Ovary (tissue), 9 donors: ENCODE data around the gene DLEC1. TPM values are rescaled to one million over a fixed set of nuclear protein-coding genes. Genes with fewer than 3 reads are reported as not detected.

Source experiments
- DNase-seq, 5 donors: peaks; one replicate each; pipeline ENCODE4 v3.0.0-alpha.2; 2019 to 2020
- H3K27ac ChIP-seq, 2 donors: fragments of 200-600 bp; one replicate each; pipeline versions ENCODE4 v1.5.1 to v1.8.0; 2019 to 2022
- H3K27me3 ChIP-seq: fragments of 200-600 bp; one replicate; pipeline ENCODE4 v1.8.0; 2022
- H3K36me3 ChIP-seq: fragments of 200-600 bp; sonication (generic); one replicate; pipeline ENCODE4 v1.5.1; 2019
- H3K4me1 ChIP-seq: one replicate; pipeline ENCODE4 v1.8.1; 2013; ENCODE audit warnings: mild to moderate bottlenecking, moderate library complexity; ENCODE audit not compliant: insufficient read depth
- H3K4me3 ChIP-seq: fragments of 200-600 bp; sonication (generic); one replicate; pipeline ENCODE4 v1.5.1; 2017
- H3K9me3 ChIP-seq, 2 donors: fragments of 200-600 bp in 1 of 2; sonication (generic) in 1 of 2; one replicate each; pipeline versions ENCODE4 v1.5.1 to v1.8.1; 2013 to 2019; ENCODE audit warnings: mild to moderate bottlenecking in 1 of 2, moderate library complexity in 1 of 2
- EP300 ChIP-seq: sonication (generic); formaldehyde crosslinking; IDR thresholded peaks from one replicate; pipeline ENCODE4 v1.6.1; 2017; ENCODE audit warnings: antibody characterized with exemption
- POLR2A ChIP-seq: fragments of 450-650 bp; IDR thresholded peaks from one replicate; pipeline ENCODE4 v1.6.1; 2017; ENCODE audit warnings: antibody characterized with exemption, mild to moderate bottlenecking, moderate library complexity
- WGBS, 3 donors: extraction: QIAGEN DNeasy Blood & Tissue Kit in 1 of 3; methylation state at CpG; one replicate each; pipeline versions ENCODE4 v1.1.5 to v1.1.7; 2013 to 2017; 5-methylcytosine and 5-hydroxymethylcytosine counted together
- intact Hi-C, 4 donors: fragments of 100-400 bp; cut with DNase I; formaldehyde crosslinking; loops; one replicate each; pipeline versions ENCODE4 v1.11.0 to v1.15.1; 2022 to 2023
- polyA plus RNA-seq, 2 donors: library from polyadenylated mRNA; stranded (reverse); fragments of 200-250 nt in 1 of 2; fragments of 350-450 nt in 1 of 2; fragmentation: Illumina TruSeq in 1 of 2; extraction: RNeasy Lipid Tissue Mini Kit (QIAGEN cat#74804) in 1 of 2; gene quantifications; one replicate each; pipeline ENCODE4 v1.2.3, GENCODE V29; 2013 to 2014
- total RNA-seq, 7 donors: library from RNA; depleted of rRNA in 2 of 7; stranded (reverse); fragments of >200 nt in 2 of 7; fragmentation: NEBNext Ultra II Directional in 3 of 7; extraction: Animal tissue kit (Norgen Biotek cat#: 25700) in 3 of 7; gene quantifications; one replicate each; pipeline versions ENCODE4 v1.1.0 to v1.2.4, GENCODE V29; 2016 to 2023
- TF ChIP-seq, protein P1 (sequence below), 3 donors: fragments of 450-650 bp in 2 of 3; fragments of 200-600 bp in 1 of 3; IDR thresholded peaks; one replicate each; pipeline versions ENCODE4 v1.5.1 to v1.8.0; 2016 to 2022; ENCODE audit warnings: antibody characterized with exemption in 3 of 3, mild to moderate bottlenecking in 1 of 3
- donor health status: DM: no; HTN: no; CAD: no; lungs with moderate emphysema.
- donor health status: DM: no; HTN: no; CAD: no.
- donor health status: Bipolar disorder and iron deficiency.
- donor health status: DM: yes; HTN: yes; CAD: no.
- donor health status: DM: no; HTN: no; CAD: no.
- donor health status: DM: yes; HTN: yes; CAD: no.

DLEC1 gene
- total and polyA plus RNA-seq, 9 donors = 0.93 to 23.8 (median 3.0) TPM

DNA sequence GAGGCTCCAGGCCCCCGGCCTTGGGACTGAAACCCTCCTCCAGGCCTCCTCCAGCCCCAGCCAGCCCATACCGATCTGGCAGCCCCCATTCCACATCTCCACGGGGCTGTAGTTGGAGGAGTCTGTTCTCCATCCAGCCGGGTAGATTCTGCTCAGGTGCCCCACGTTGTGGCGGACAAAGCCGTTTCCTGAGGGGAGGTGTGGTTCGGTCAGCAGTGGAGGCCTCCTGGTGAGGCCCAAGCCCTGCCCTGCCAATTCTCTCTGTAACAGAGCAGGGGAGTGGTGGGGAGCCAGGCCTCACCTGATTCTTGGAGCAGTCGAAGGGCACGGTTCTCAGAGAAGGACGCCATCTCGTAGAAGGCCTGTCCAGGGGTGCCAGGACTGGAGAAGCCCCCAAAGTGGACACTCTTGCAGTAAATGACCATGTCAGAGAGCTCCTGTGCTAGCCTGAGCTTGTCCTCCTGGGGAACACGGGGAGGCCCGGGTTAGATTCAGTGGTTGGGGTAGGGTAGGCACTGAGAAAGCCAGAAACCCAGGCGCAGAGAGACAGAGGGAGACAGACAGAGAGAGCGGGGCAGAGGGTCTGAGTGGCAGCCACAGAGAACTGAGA is 29.9 kb upstream of the DLEC1 start:
- no peak overlapping the region for H3K27ac ChIP-seq
- intact Hi-C loops = loop anchor here in 2 of 4 donors (10.0 kb wide), 2 partner anchors 126 to 154 kb away; partner anchors contain the start of genes ACAA1 (in 1 of the 2) and MYD88 (in 1 of the 2)
- no peaks in the 10 kb centered on the region for H3K36me3 ChIP-seq
- no peak overlapping the region for H3K4me3 ChIP-seq
- 68 to 78% (median 74%) methylated on average over 16 of the region's 16 CpGs for WGBS, 3 donors
- no peak for DNase-seq
- H3K9me3 ChIP-seq = no peaks in the 10 kb centered on the region
- TF ChIP-seq EP300 (no peak), POLR2A (no peak)
- TF ChIP-seq, protein P1, sequence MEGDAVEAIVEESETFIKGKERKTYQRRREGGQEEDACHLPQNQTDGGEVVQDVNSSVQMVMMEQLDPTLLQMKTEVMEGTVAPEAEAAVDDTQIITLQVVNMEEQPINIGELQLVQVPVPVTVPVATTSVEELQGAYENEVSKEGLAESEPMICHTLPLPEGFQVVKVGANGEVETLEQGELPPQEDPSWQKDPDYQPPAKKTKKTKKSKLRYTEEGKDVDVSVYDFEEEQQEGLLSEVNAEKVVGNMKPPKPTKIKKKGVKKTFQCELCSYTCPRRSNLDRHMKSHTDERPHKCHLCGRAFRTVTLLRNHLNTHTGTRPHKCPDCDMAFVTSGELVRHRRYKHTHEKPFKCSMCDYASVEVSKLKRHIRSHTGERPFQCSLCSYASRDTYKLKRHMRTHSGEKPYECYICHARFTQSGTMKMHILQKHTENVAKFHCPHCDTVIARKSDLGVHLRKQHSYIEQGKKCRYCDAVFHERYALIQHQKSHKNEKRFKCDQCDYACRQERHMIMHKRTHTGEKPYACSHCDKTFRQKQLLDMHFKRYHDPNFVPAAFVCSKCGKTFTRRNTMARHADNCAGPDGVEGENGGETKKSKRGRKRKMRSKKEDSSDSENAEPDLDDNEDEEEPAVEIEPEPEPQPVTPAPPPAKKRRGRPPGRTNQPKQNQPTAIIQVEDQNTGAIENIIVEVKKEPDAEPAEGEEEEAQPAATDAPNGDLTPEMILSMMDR (IDR thresholded peaks at IDR 0.05) = no peak
- H3K27me3 ChIP-seq = no peaks in the 10 kb centered on the region
- no peaks in the 10 kb centered on the region for H3K4me1 ChIP-seq

GRCh38 chr3:38009807-38010591 is 29.0 kb upstream of the DLEC1 start:
- intact Hi-C loops = loop anchor here in 2 of 4 donors (10.0 kb wide), 2 partner anchors 125 to 155 kb away; partner anchors contain the start of genes ACAA1 (in 1 of the 2) and MYD88 (in 1 of the 2)
- no peaks in the 10 kb centered on the region for H3K27me3 ChIP-seq
- H3K27ac ChIP-seq = no peak overlapping the region
- TF ChIP-seq EP300 (no peak), POLR2A (no peak)
- TF ChIP-seq, protein P1 (IDR thresholded peaks at IDR 0.05) = no peak
- H3K4me3 ChIP-seq = no peak overlapping the region
- 89 to 91% (median 89%) methylated on average over 18 to 27 of the region's 27 CpGs for WGBS, 3 donors
- no peaks in the 10 kb centered on the region for H3K36me3 ChIP-seq
- H3K9me3 ChIP-seq = no peaks in the 10 kb centered on the region
- no peaks in the 10 kb centered on the region for H3K4me1 ChIP-seq
- peak in 1 of 5 donors; percentile 35 for DNase-seq

- intact Hi-C loops = no loop called here
- WGBS, 3 donors = 87 to 91% (median 90%) methylated on average over 21 of the region's 21 CpGs
- DNase-seq = peak in 3 of 5 donors; percentile 19 to 32 (median 31)
- H3K9me3 ChIP-seq = peaks cover 0 to 1% of the 10 kb centered on the region in 2 donors
- no peak for TF ChIP-seq POLR2A
- no peaks in the 10 kb centered on the region for H3K4me1 ChIP-seq
- no peaks in the 10 kb centered on the region for H3K27me3 ChIP-seq
- H3K27ac ChIP-seq = no peak overlapping the region
- no peak overlapping the region for H3K4me3 ChIP-seq
- H3K36me3 ChIP-seq = no peaks in the 10 kb centered on the region
Measured at GRCh38 chr3:38011111-38011510, 27.9 kb upstream of the DLEC1 start.

DNA sequence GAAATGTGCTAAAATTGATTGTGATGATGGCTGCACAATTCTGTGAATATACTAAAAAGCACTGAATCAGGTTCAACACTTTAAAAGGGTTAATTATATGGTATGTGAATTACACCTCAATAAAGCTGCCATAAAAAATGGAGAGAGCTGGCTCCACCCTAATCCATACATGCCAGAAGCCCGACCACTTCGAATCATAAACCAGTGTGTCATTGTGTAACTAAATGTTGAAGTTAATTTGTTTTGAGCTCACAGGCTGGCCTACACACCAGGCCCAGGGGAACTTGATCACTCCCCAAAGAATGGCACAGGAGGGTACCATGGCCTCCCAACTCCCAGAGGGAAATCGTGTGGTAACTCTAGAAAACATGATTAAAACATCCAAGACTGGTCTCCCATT is 23.5 kb upstream of the DLEC1 start:
- no peaks in the 10 kb centered on the region for H3K36me3 ChIP-seq
- TF ChIP-seq POLR2A (no peak), EP300 (no peak)
- TF ChIP-seq, protein P1 (IDR thresholded peaks at IDR 0.05) = no peak
- no peaks in the 10 kb centered on the region for H3K27me3 ChIP-seq
- DNase-seq = peak in 1 of 5 donors; percentile 11
- intact Hi-C loops = loop anchor here in 1 of 4 donors (5.0 kb wide), 1 partner anchor 868 kb away; no protein-coding TSS in a partner anchor
- H3K4me1 ChIP-seq = peaks cover 13% of the 10 kb centered on the region
- H3K27ac ChIP-seq = no peak overlapping the region
- peaks cover 0 to 4% of the 10 kb centered on the region in 2 donors for H3K9me3 ChIP-seq
- WGBS, 3 donors = 83 to 92% (median 88%) methylated on average over 3 of the region's 3 CpGs
- H3K4me3 ChIP-seq = no peak overlapping the region
